Measurements from ENCODE around the gene ZPLD1.

ZPLD1 gene

GRCh38 chr3:102434715-102435114 lies at the start of gene ZPLD1:
Gene ZPLD1, plus strand, starts transcription at chr3:102435015. Its CDS starts 3,473 bp downstream, at chr3:102438488.
- TF ChIP-seq CTCF (IDR thresholded peaks at IDR 0.05; ENCODE audit: low read depth, low read length), result no peak
- no peak within 1 kb of the TSS for H3K4me3 ChIP-seq (ENCODE audit: low read depth, low read length)

GRCh38 chr3:102390171-102390864 lies 44.5 kb upstream of the ZPLD1 start:
- TF ChIP-seq CTCF (IDR thresholded peaks at IDR 0.05; ENCODE audit: low read depth, low read length), result no peak
- no peak overlapping the region for H3K4me3 ChIP-seq (ENCODE audit: low read depth, low read length)

GRCh38 chr3:102390916-102391315 lies 43.9 kb upstream of the ZPLD1 start:
- H3K4me3 ChIP-seq (ENCODE audit: low read depth, low read length), result no peak overlapping the region
- no peak for TF ChIP-seq CTCF (IDR thresholded peaks at IDR 0.05; ENCODE audit: low read depth, low read length)

GRCh38 chr3:102391491-102391890 lies 43.3 kb upstream of the ZPLD1 start:
- H3K4me3 ChIP-seq (ENCODE audit: low read depth, low read length), result no peak overlapping the region
- TF ChIP-seq CTCF (IDR thresholded peaks at IDR 0.05; ENCODE audit: low read depth, low read length), result no peak

- TF ChIP-seq CTCF (IDR thresholded peaks at IDR 0.05; ENCODE audit: low read depth, low read length), result no peak
- no peak overlapping the region for H3K4me3 ChIP-seq (ENCODE audit: low read depth, low read length)
These were observed 40.3 kb upstream of the ZPLD1 start for GRCh38 chr3:102394517-102394916.

GRCh38 chr3:102398176-102398575 lies 36.6 kb upstream of the ZPLD1 start:
- no peak for TF ChIP-seq CTCF (IDR thresholded peaks at IDR 0.05; ENCODE audit: low read depth, low read length)
- H3K4me3 ChIP-seq (ENCODE audit: low read depth, low read length), result no peak overlapping the region

- no peak for TF ChIP-seq CTCF (IDR thresholded peaks at IDR 0.05; ENCODE audit: low read depth, low read length)
- no peak overlapping the region for H3K4me3 ChIP-seq (ENCODE audit: low read depth, low read length)
These were observed 36.1 kb upstream of the ZPLD1 start for GRCh38 chr3:102398666-102399065.

Measured in WI38 (cell line).